Esophagus muscularis mucosa (tissue), 4 donors: ENCODE measurements around the gene EPX.

Experiments used
- CTCF ChIP-seq, 3 experiments: fragments of 200-600 bp in 2 of 3; fragments of 450-650 bp in 1 of 3; sonication (generic) in 2 of 3; IDR thresholded peaks; one replicate each; pipeline ENCODE4 v1.5.1; 2017 to 2019; ENCODE audit warnings: antibody characterized with exemption in 3 of 3, mild to moderate bottlenecking in 2 of 3, moderate library complexity in 1 of 3
- EP300 ChIP-seq: sonication (generic); formaldehyde crosslinking; IDR thresholded peaks from one replicate; pipeline ENCODE4 v1.6.1; 2017; ENCODE audit warnings: antibody characterized with exemption
- POLR2A ChIP-seq: fragments of 450-650 bp; IDR thresholded peaks from one replicate; pipeline ENCODE4 v1.6.1; 2017; ENCODE audit warnings: antibody characterized with exemption, moderate library complexity, mild to moderate bottlenecking, low read depth
- POLR2AphosphoS5 ChIP-seq, 2 donors: sonication (generic); formaldehyde crosslinking; IDR thresholded peaks; one replicate each; pipeline ENCODE4 v1.6.1; 2017; ENCODE audit warnings: antibody characterized with exemption in 2 of 2

DNA sequence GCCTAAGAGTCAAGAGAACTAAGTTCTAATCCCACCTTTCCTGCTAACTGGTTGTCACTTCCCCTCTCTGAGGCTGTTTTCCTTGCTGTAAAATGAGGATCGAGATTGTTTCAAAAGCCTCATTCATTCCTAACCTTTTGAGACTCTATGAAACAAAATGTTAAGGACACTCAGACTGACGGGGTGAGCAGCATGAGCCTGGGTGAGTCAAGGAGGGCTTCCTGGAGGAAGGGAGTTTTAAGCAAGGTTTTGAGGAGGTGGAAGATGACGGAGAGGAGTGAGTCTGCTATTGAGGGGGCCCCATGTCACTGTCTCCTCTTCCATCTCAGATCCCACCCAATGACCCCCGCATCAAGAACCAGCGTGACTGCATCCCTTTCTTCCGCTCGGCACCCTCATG lies 4.1 kb downstream of the EPX start:
- no peak for TF ChIP-seq CTCF (IDR thresholded peaks at IDR 0.05)
- TF ChIP-seq EP300, result no peak
- no peak for TF ChIP-seq POLR2A
- TF ChIP-seq POLR2AphosphoS5 (IDR thresholded peaks at IDR 0.05), result no peak
